DND-41 (cell line): ENCODE measurements around the gene ZNF280A.
"Not testable (repeated sequence)": the region's sequence is repeated elsewhere in the genome, so short reads cannot be mapped to it uniquely, and the experiment has no call there.

Experiments
- ATAC-seq: fragments of 200-7000 bp; cut with Tn5 transposase; 3 replicates; pipeline ENCODE4 v1.9.1; 2021; ENCODE audit warnings: low read depth; ENCODE audit not compliant: insufficient read depth
- DNase-seq: peaks from one replicate; pipeline ENCODE4 v3.0.0-alpha.2; 2020
- H2AFZ ChIP-seq: 2 replicates; pipeline ENCODE4 v1.6.0; 2012; ENCODE audit warnings: low read depth, low read length
- H3K27ac ChIP-seq: 2 replicates; pipeline ENCODE4 v1.5.1; 2012; ENCODE audit warnings: low read length, inconsistent platforms
- H3K27me3 ChIP-seq: fragments of 200-600 bp; sonication (generic); 2 replicates; pipeline ENCODE4 v1.6.0; 2012; ENCODE audit warnings: low read length, mild to moderate bottlenecking, inconsistent platforms; ENCODE audit not compliant: insufficient read depth, poor library complexity
- H3K36me3 ChIP-seq: 2 replicates; pipeline ENCODE4 v1.5.1; 2012; ENCODE audit warnings: low read length, inconsistent platforms; ENCODE audit not compliant: insufficient read depth
- H3K4me1 ChIP-seq: 2 replicates; pipeline ENCODE4 v1.5.1; 2012; ENCODE audit warnings: mild to moderate bottlenecking, low read length; ENCODE audit not compliant: insufficient read depth
- H3K4me2 ChIP-seq: 2 replicates; pipeline ENCODE4 v1.6.0; 2012; ENCODE audit warnings: mild to moderate bottlenecking, moderate library complexity, low read length, inconsistent platforms; ENCODE audit not compliant: insufficient read depth
- H3K4me3 ChIP-seq, 2 experiments: fragments of 200-600 bp in 1 of 2; shearing (Covaris generic) in 1 of 2; 2 replicates each; pipeline ENCODE4 v1.5.1; 2012 to 2016; ENCODE audit warnings: inconsistent platforms in 2 of 2, low read length in 2 of 2, mild to moderate bottlenecking in 2 of 2, low read depth in 1 of 2, moderate library complexity in 1 of 2
- H3K79me2 ChIP-seq: 2 replicates; pipeline ENCODE4 v1.6.0; 2012; ENCODE audit warnings: low read length, inconsistent platforms; ENCODE audit not compliant: insufficient read depth
- H3K9ac ChIP-seq: 2 replicates; pipeline ENCODE4 v1.6.0; 2012; ENCODE audit warnings: low read depth, mild to moderate bottlenecking, inconsistent platforms, low read length, moderate library complexity
- H3K9me3 ChIP-seq: 2 replicates; pipeline ENCODE4 v1.5.1; 2012; ENCODE audit warnings: low read length, moderate library complexity, mild to moderate bottlenecking, inconsistent platforms; ENCODE audit not compliant: insufficient read depth, severe bottlenecking
- H4K20me1 ChIP-seq: 2 replicates; pipeline ENCODE4 v1.6.0; 2012; ENCODE audit warnings: low read length; ENCODE audit not compliant: insufficient read depth
- CTCF ChIP-seq: IDR thresholded peaks from 2 replicates; pipeline ENCODE4 v1.5.1; 2012; ENCODE audit warnings: borderline replicate concordance, low read length, moderate library complexity, mild to moderate bottlenecking; ENCODE audit not compliant: poor library complexity, severe bottlenecking; ENCODE audit errors: extremely low read depth
- EZH2 ChIP-seq: IDR thresholded peaks from 3 replicates; pipeline ENCODE4 v1.6.1; 2012; ENCODE audit warnings: borderline replicate concordance, low read depth, mild to moderate bottlenecking, moderate library complexity, low read length, inconsistent platforms; ENCODE audit not compliant: severe bottlenecking

The ZNF280A gene

GRCh38 chr22:22516992-22517391 is 3.1 kb downstream of the ZNF280A start:
- Histone ChIP-seq H3K79me2 (no peaks in the 10 kb centered on the region), H4K20me1 (no peaks in the 10 kb centered on the region), H3K4me1 (no peaks in the 10 kb centered on the region), H3K36me3 (no peaks in the 10 kb centered on the region), H3K9me3 (no peaks in the 10 kb centered on the region), H3K9ac (no peak overlapping the region), H3K4me2 (no peak overlapping the region), H3K4me3 (no peak overlapping the region), H3K27me3 (peaks cover 2% of the 10 kb centered on the region), H2AFZ (no peak overlapping the region), H3K27ac (no peak overlapping the region)
- no peak for DNase-seq
- ATAC-seq = no peak
- no peak for TF ChIP-seq CTCF
- TF ChIP-seq EZH2 = no peak

- H3K9me3 ChIP-seq = no peaks in the 10 kb centered on the region
- no peaks in the 10 kb centered on the region for H3K4me1 ChIP-seq
- no peak overlapping the region for H3K4me2 ChIP-seq
- H3K27ac ChIP-seq = no peak overlapping the region
- H2AFZ ChIP-seq = no peak overlapping the region
- H4K20me1 ChIP-seq = no peaks in the 10 kb centered on the region
- TF ChIP-seq CTCF (no peak), EZH2 (no peak)
- H3K79me2 ChIP-seq = no peaks in the 10 kb centered on the region
- no peak overlapping the region for H3K4me3 ChIP-seq
- DNase-seq (no peak), ATAC-seq (no peak)
- H3K27me3 ChIP-seq = peaks cover 2% of the 10 kb centered on the region
- no peak overlapping the region for H3K9ac ChIP-seq
- no peaks in the 10 kb centered on the region for H3K36me3 ChIP-seq
Observed at GRCh38 chr22:22515890-22516289, 4.2 kb downstream of the ZNF280A start.

GRCh38 chr22:22514431-22514830 is 5.6 kb downstream of the ZNF280A start:
- not testable (repeated sequence) for H3K4me3 ChIP-seq, H2AFZ ChIP-seq, H3K9me3 ChIP-seq, H3K4me2 ChIP-seq, H3K9ac ChIP-seq, ATAC-seq, H3K27ac ChIP-seq, H3K36me3 ChIP-seq, DNase-seq, H3K79me2 ChIP-seq, H3K27me3 ChIP-seq, H3K4me1 ChIP-seq, H4K20me1 ChIP-seq

- peaks cover 2% of the 10 kb centered on the region for H3K27me3 ChIP-seq
- H3K4me3 ChIP-seq = no peak overlapping the region
- TF ChIP-seq CTCF (no peak), EZH2 (no peak)
- H3K79me2 ChIP-seq = no peaks in the 10 kb centered on the region
- peaks cover 10% of the 10 kb centered on the region for H3K9me3 ChIP-seq
- H3K36me3 ChIP-seq = no peaks in the 10 kb centered on the region
- no peaks in the 10 kb centered on the region for H4K20me1 ChIP-seq
- no peak overlapping the region for H3K9ac ChIP-seq
- H3K4me1 ChIP-seq = peaks cover 8% of the 10 kb centered on the region
- ATAC-seq (no peak), DNase-seq (no peak)
- H3K27ac ChIP-seq = no peak overlapping the region
- H3K4me2 ChIP-seq = no peak overlapping the region
- no peak overlapping the region for H2AFZ ChIP-seq
Observed at GRCh38 chr22:22513619-22514018, 6.5 kb downstream of the ZNF280A start.
